Cardiac muscle cell (in vitro differentiated cells and primary cell): ENCODE data around the gene PNPT1. TPM values are rescaled to one million over a fixed set of nuclear protein-coding genes. Genes with fewer than 3 reads are reported as not detected.
"Not testable (repeated sequence)": the region's sequence is repeated elsewhere in the genome, so short reads cannot be mapped to it uniquely, and the experiment has no call there.

Source experiments
- DNase-seq, 2 donors: peaks; one replicate each; pipeline versions ENCODE4 v3.0.0 to v3.0.0-alpha.2; 2010 to 2017; ENCODE audit warnings: low read depth in 1 of 2, low spot score in 1 of 2
- H3K27ac ChIP-seq: fragments of 200-600 bp; sonication (generic); 2 replicates; pipeline ENCODE4 v1.5.1; 2016
- H3K27me3 ChIP-seq: fragments of 200-600 bp; sonication (generic); 2 replicates; pipeline ENCODE4 v1.6.0; 2016; ENCODE audit warnings: control low read depth
- H3K36me3 ChIP-seq: fragments of 200-600 bp; sonication (generic); 2 replicates; pipeline ENCODE4 v1.5.1; 2016; ENCODE audit warnings: control low read depth
- H3K4me1 ChIP-seq: fragments of 200-600 bp; sonication (generic); 2 replicates; pipeline ENCODE4 v1.8.1; 2017; ENCODE audit warnings: low read depth, mild to moderate bottlenecking, mixed run types
- H3K4me3 ChIP-seq: fragments of 200-600 bp; sonication (generic); 2 replicates; pipeline ENCODE4 v1.5.1; 2016; ENCODE audit warnings: mild to moderate bottlenecking
- H3K9me3 ChIP-seq: fragments of 200-600 bp; sonication (generic); 2 replicates; pipeline ENCODE4 v1.5.1; 2017; ENCODE audit warnings: low read depth, mild to moderate bottlenecking, control low read depth
- polyA plus RNA-seq: library from polyadenylated mRNA; unstranded; fragments of >200 nt; fragmentation: Nextera tagmentation; extraction: Ambion mirVana; gene quantifications from 2 replicates; pipeline ENCODE4 v1.2.1, GENCODE V29; 2016
- total RNA-seq: library from RNA; depleted of rRNA; stranded (reverse); fragments of >200 nt; gene quantifications from 2 replicates; pipeline ENCODE4 v1.2.3, GENCODE V29; 2016
- TF ChIP-seq, protein P1 (sequence below): IDR thresholded peaks from 2 replicates; pipeline ENCODE4 v1.5.1; 2012; ENCODE audit warnings: low read depth, mild to moderate bottlenecking, low read length

Gene PNPT1
- total RNA-seq (8.8 and 9.1 TPM in 2 replicates), polyA plus RNA-seq (18.1 and 21.0 TPM in 2 replicates)

GRCh38 chr2:55693181-55694125 is at the start of gene PNPT1:
TSS of gene PNPT1 (minus strand) at chr2:55693844. CDS start at chr2:55693823, 21 bp downstream.
- TF ChIP-seq, protein P1, sequence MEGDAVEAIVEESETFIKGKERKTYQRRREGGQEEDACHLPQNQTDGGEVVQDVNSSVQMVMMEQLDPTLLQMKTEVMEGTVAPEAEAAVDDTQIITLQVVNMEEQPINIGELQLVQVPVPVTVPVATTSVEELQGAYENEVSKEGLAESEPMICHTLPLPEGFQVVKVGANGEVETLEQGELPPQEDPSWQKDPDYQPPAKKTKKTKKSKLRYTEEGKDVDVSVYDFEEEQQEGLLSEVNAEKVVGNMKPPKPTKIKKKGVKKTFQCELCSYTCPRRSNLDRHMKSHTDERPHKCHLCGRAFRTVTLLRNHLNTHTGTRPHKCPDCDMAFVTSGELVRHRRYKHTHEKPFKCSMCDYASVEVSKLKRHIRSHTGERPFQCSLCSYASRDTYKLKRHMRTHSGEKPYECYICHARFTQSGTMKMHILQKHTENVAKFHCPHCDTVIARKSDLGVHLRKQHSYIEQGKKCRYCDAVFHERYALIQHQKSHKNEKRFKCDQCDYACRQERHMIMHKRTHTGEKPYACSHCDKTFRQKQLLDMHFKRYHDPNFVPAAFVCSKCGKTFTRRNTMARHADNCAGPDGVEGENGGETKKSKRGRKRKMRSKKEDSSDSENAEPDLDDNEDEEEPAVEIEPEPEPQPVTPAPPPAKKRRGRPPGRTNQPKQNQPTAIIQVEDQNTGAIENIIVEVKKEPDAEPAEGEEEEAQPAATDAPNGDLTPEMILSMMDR = no peak
- Histone ChIP-seq H3K9me3 (no peaks in the 10 kb centered on the region), H3K27me3 (no peaks in the 10 kb centered on the region), H3K4me3 (peak within 1 kb of the TSS; percentile 87), H3K4me1 (no peaks in the 10 kb centered on the region), H3K36me3 (no peaks in the 10 kb centered on the region), H3K27ac (no peak within 1 kb of the TSS)
- peak; percentile 95 to 97 for DNase-seq

- H3K36me3 ChIP-seq = no peaks in the 10 kb centered on the region
- H3K4me1 ChIP-seq = no peaks in the 10 kb centered on the region
- no peak for DNase-seq
- H3K27me3 ChIP-seq = no peaks in the 10 kb centered on the region
- TF ChIP-seq, protein P1 = no peak
- no peak overlapping the region for H3K27ac ChIP-seq
- H3K9me3 ChIP-seq = no peaks in the 10 kb centered on the region
- no peak overlapping the region for H3K4me3 ChIP-seq
Observed at GRCh38 chr2:55742996-55743395, 49.4 kb upstream of the PNPT1 start.

DNA sequence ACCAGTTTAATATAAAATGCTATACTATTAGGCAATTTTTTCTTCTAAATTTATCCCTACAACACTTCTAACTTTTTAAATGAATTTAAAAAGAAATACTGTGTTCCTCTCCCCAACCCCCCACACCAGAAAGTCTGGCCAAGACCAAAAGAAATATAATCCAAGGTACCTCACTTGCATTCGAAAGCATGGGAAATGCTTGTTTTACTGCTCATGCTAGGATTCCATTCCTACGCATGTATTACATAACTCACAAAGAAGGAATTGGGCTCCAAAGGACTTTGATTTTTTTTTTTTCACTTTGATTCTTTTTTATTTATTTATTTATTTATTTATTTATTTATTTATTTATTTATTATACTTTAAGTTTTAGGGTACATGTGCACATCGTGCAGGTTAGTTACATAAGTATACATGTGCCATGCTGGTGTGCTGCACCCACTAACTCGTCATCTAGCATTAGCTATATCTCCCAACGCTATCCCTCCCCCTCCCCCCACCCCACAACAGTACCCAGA is 42.4 kb upstream of the PNPT1 start:
- H3K4me3 ChIP-seq, DNase-seq, H3K9me3 ChIP-seq, H3K36me3 ChIP-seq, H3K27me3 ChIP-seq, H3K27ac ChIP-seq, H3K4me1 ChIP-seq: not testable (repeated sequence)

GRCh38 chr2:55734726-55735125 is 41.1 kb upstream of the PNPT1 start:
- Histone ChIP-seq H3K27me3 (no peaks in the 10 kb centered on the region), H3K4me3 (no peak overlapping the region), H3K4me1 (no peaks in the 10 kb centered on the region), H3K9me3 (no peaks in the 10 kb centered on the region), H3K27ac (no peak overlapping the region), H3K36me3 (no peaks in the 10 kb centered on the region)
- no peak for DNase-seq
- TF ChIP-seq, protein P1 = no peak

GRCh38 chr2:55733335-55733734 is 39.7 kb upstream of the PNPT1 start:
- TF ChIP-seq, protein P1 = no peak
- Histone ChIP-seq H3K27ac (no peak overlapping the region), H3K4me3 (no peak overlapping the region), H3K4me1 (no peaks in the 10 kb centered on the region), H3K9me3 (no peaks in the 10 kb centered on the region), H3K36me3 (no peaks in the 10 kb centered on the region), H3K27me3 (no peaks in the 10 kb centered on the region)
- peak in 1 of 2 donors; percentile 16 for DNase-seq

DNA sequence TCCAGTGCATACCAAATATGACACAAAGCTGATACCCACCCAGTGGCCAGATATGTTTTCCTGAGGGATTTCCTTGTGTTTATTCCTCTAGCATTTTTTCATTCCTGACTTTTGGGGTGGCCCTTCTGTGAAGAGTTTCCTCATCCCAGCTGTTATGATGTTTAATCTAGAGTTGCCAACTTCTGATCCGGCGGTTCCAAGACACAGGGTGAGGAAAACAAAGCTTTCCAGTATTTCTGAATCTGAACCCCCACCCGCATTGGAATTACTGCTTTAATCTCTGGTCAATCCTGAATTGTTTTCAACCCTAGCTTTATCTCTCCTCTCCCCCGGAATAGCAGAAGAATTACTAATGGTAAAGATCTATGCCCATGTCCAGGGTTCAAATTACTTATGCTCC is 39.2 kb upstream of the PNPT1 start:
- DNase-seq = peak in 1 of 2 donors; percentile 72
- H3K4me1 ChIP-seq = no peaks in the 10 kb centered on the region
- TF ChIP-seq, protein P1 = no peak

More for the DNA sequence above, 39.2 kb upstream of the PNPT1 start:
- no peaks in the 10 kb centered on the region for H3K9me3 ChIP-seq
- no peaks in the 10 kb centered on the region for H3K27me3 ChIP-seq
- no peak overlapping the region for H3K27ac ChIP-seq
- H3K36me3 ChIP-seq = no peaks in the 10 kb centered on the region
- no peak overlapping the region for H3K4me3 ChIP-seq
